ENCODE measurements around the gene CDC42BPA. TPM values are rescaled to one million over a fixed set of nuclear protein-coding genes. Genes with fewer than 3 reads are reported as not detected.
A peak's percentile ranks its signal among the peaks of the same experiment; 100 is the strongest.

Gene CDC42BPA
- polyA plus RNA-seq, 1 donor from 2014 or later, result 22.9 TPM

GRCh38 chr1:227318853-227319607, 738 bp upstream of the CDC42BPA start:
- Histone ChIP-seq H3F3A (ENCODE audit: insufficient read depth, low read length, poor library complexity, severe bottlenecking) (peaks cover 4% of the 10 kb centered on the region), H4K20me1 (ENCODE audit: insufficient read depth) (no peaks in the 10 kb centered on the region), H3K27ac (ENCODE audit: low read length) (peak overlapping the region; percentile 92), H3K4me2 (ENCODE audit: low read length) (peak overlapping the region; percentile 82), H3K79me2 (replicated peaks; ENCODE audit: insufficient read depth, low read length) (peaks cover 33% of the 10 kb centered on the region), H2AFZ (ENCODE audit: low read depth, low read length) (peak overlapping the region; percentile 77), H3K9me2 (ENCODE audit: insufficient read depth, low read length) (no peaks in the 10 kb centered on the region), H3K36me3 (ENCODE audit: insufficient read depth, low read length) (no peaks in the 10 kb centered on the region), H3K9ac (ENCODE audit: low read length) (peak overlapping the region; percentile 86), H3K9me3 (ENCODE audit: low read length) (no peaks in the 10 kb centered on the region), H3K27me3 (ENCODE audit: insufficient read depth, low read depth, low read length) (no peaks in the 10 kb centered on the region), H3K4me3 (ENCODE audit: low read length) (peak overlapping the region; percentile 84)
- TF ChIP-seq MXI1 (conservative IDR thresholded peaks at IDR 0.05; ENCODE audit: poor library complexity, severe bottlenecking), result peak; percentile 30
- peak; percentile 29 for TF ChIP-seq SMC3 (conservative IDR thresholded peaks at IDR 0.05; ENCODE audit: poor library complexity)
- no peak for TF ChIP-seq CTCF (IDR thresholded peaks at IDR 0.05; ENCODE audit: poor library complexity, severe bottlenecking)
- peak; percentile 77 for TF ChIP-seq POLR2AphosphoS5 (IDR thresholded peaks at IDR 0.05)
- TF ChIP-seq RAD21 (conservative IDR thresholded peaks at IDR 0.05), result peak; percentile 8

GRCh38 chr1:227317523-227318015, 723 bp downstream of the CDC42BPA start:
- Histone ChIP-seq H3K4me2 (ENCODE audit: low read length) (peak overlapping the region; percentile 85), H3K27me3 (ENCODE audit: insufficient read depth, low read depth, low read length) (no peaks in the 10 kb centered on the region), H3K9me3 (ENCODE audit: low read length) (no peaks in the 10 kb centered on the region), H3K79me2 (replicated peaks; ENCODE audit: insufficient read depth, low read length) (peaks cover 47% of the 10 kb centered on the region), H3F3A (ENCODE audit: insufficient read depth, low read length, poor library complexity, severe bottlenecking) (peaks cover 4% of the 10 kb centered on the region), H2AFZ (ENCODE audit: low read depth, low read length) (no peak overlapping the region), H3K27ac (ENCODE audit: low read length) (peak overlapping the region; percentile 92), H3K9ac (ENCODE audit: low read length) (peak overlapping the region; percentile 86), H3K36me3 (ENCODE audit: insufficient read depth, low read length) (no peaks in the 10 kb centered on the region), H3K9me2 (ENCODE audit: insufficient read depth, low read length) (no peaks in the 10 kb centered on the region), H4K20me1 (ENCODE audit: insufficient read depth) (no peaks in the 10 kb centered on the region), H3K4me3 (ENCODE audit: low read length) (peak overlapping the region; percentile 84)
- TF ChIP-seq CTCF (IDR thresholded peaks at IDR 0.05; ENCODE audit: poor library complexity, severe bottlenecking) (peak; percentile 56), POLR2AphosphoS5 (IDR thresholded peaks at IDR 0.05) (peak; percentile 47), SMC3 (conservative IDR thresholded peaks at IDR 0.05; ENCODE audit: poor library complexity) (peak; percentile 41), MXI1 (conservative IDR thresholded peaks at IDR 0.05; ENCODE audit: poor library complexity, severe bottlenecking) (no peak)

GRCh38 chr1:227317011-227317451, 1.3 kb downstream of the CDC42BPA start:
- Histone ChIP-seq H3K36me3 (ENCODE audit: insufficient read depth, low read length) (no peaks in the 10 kb centered on the region), H3K9ac (ENCODE audit: low read length) (peak overlapping the region; percentile 86), H4K20me1 (ENCODE audit: insufficient read depth) (no peaks in the 10 kb centered on the region), H3K27me3 (ENCODE audit: insufficient read depth, low read depth, low read length) (no peaks in the 10 kb centered on the region), H3K27ac (ENCODE audit: low read length) (peak overlapping the region; percentile 92), H3K4me3 (ENCODE audit: low read length) (peak overlapping the region; percentile 84), H3K4me2 (ENCODE audit: low read length) (peak overlapping the region; percentile 85), H3F3A (ENCODE audit: insufficient read depth, low read length, poor library complexity, severe bottlenecking) (peaks cover 4% of the 10 kb centered on the region), H3K9me3 (ENCODE audit: low read length) (no peaks in the 10 kb centered on the region), H2AFZ (ENCODE audit: low read depth, low read length) (no peak overlapping the region), H3K79me2 (replicated peaks; ENCODE audit: insufficient read depth, low read length) (peaks cover 53% of the 10 kb centered on the region), H3K9me2 (ENCODE audit: insufficient read depth, low read length) (no peaks in the 10 kb centered on the region)
- no peak for TF ChIP-seq EP300 (conservative IDR thresholded peaks at IDR 0.05; ENCODE audit: poor library complexity, severe bottlenecking)
- TF ChIP-seq CTCF (IDR thresholded peaks at IDR 0.05; ENCODE audit: poor library complexity, severe bottlenecking), result no peak
- TF ChIP-seq REST (IDR thresholded peaks at IDR 0.05; ENCODE audit: borderline replicate concordance), result no peak
- no peak for TF ChIP-seq TAF1 (IDR thresholded peaks at IDR 0.05; ENCODE audit: low read depth)
- no peak for TF ChIP-seq EZH2 (IDR thresholded peaks at IDR 0.05; ENCODE audit: borderline replicate concordance, insufficient read depth, low read length, poor library complexity, severe bottlenecking)
- TF ChIP-seq RAD21 (conservative IDR thresholded peaks at IDR 0.05), result no peak
